HepG2 (cell line): ENCODE results near the gene KLKB1. TPM values are rescaled to one million over a fixed set of nuclear protein-coding genes. Genes with fewer than 3 reads are reported as not detected.

Source experiments
- DR1 ChIP-seq: sonication (generic); formaldehyde crosslinking; IDR thresholded peaks from 2 replicates; pipeline ENCODE4 v1.8.0; 2021; ENCODE audit warnings: mild to moderate bottlenecking, missing genetic modification reagents, inconsistent platforms
- GABPB1 ChIP-seq: IDR thresholded peaks from 2 replicates; pipeline ENCODE4 v1.6.1; 2016; ENCODE audit warnings: mild to moderate bottlenecking, missing genetic modification reagents, moderate library complexity, missing compliant biosample characterization
- IKZF5 ChIP-seq: IDR thresholded peaks from 2 replicates; pipeline ENCODE4 v1.6.1; 2018; ENCODE audit warnings: missing genetic modification reagents, mild to moderate bottlenecking, missing compliant biosample characterization
- IRF1 ChIP-seq: sonication (generic); formaldehyde crosslinking; IDR thresholded peaks from 2 replicates; pipeline ENCODE4 v1.4.0; 2020; ENCODE audit warnings: low read depth, mild to moderate bottlenecking, missing genetic modification reagents
- ISX ChIP-seq: sonication (generic); formaldehyde crosslinking; conservative IDR thresholded peaks from 2 replicates; pipeline ENCODE4 v1.5.0; 2020; ENCODE audit warnings: missing genetic modification reagents
- JUNB ChIP-seq: sonication (generic); formaldehyde crosslinking; IDR thresholded peaks from 2 replicates; pipeline ENCODE4 v1.8.0; 2022; ENCODE audit warnings: missing genetic modification reagents, mild to moderate bottlenecking, borderline replicate concordance
- KLF9 ChIP-seq: IDR thresholded peaks from 2 replicates; pipeline ENCODE4 v1.6.1; 2016; ENCODE audit warnings: low read depth
- KMT2A ChIP-seq: sonication (generic); formaldehyde crosslinking; IDR thresholded peaks from 2 replicates; pipeline ENCODE4 v1.4.0; 2020; ENCODE audit warnings: missing genetic modification reagents
- MLLT10 ChIP-seq: sonication (generic); formaldehyde crosslinking; IDR thresholded peaks from 2 replicates; pipeline ENCODE4 v1.4.0; 2020; ENCODE audit warnings: missing genetic modification reagents
- POLR2A ChIP-seq, 2 experiments: IDR thresholded peaks; 2 replicates each; pipeline ENCODE4 v1.6.1; 2011; ENCODE audit warnings: low read depth in 2 of 2, low read length in 2 of 2, mild to moderate bottlenecking in 1 of 2, moderate library complexity in 1 of 2; ENCODE audit not compliant: insufficient read depth in 1 of 2
- ZBTB14 ChIP-seq: sonication (generic); formaldehyde crosslinking; IDR thresholded peaks from 2 replicates; pipeline ENCODE4 v1.4.0; 2020; ENCODE audit warnings: missing genetic modification reagents
- ZNF407 ChIP-seq: sonication (generic); formaldehyde crosslinking; IDR thresholded peaks from one replicate; pipeline ENCODE4 v1.5.1; 2020; ENCODE audit warnings: mild to moderate bottlenecking, missing genetic modification reagents; ENCODE audit errors: not compliant biosample characterization
- ZNF687 ChIP-seq: sonication (generic); formaldehyde crosslinking; IDR thresholded peaks from 2 replicates; pipeline ENCODE4 v1.5.1; 2020; ENCODE audit warnings: mild to moderate bottlenecking, missing genetic modification reagents, moderate library complexity
- polyA plus RNA-seq, 8 experiments: library from polyadenylated mRNA; depleted of rRNA in 3 of 8; stranded (reverse) in 7 of 8; unstranded in 1 of 8; fragments of >200 nt; fragmentation: Illumina TruSeq in 4 of 8; extraction: Trizol in 4 of 8; gene quantifications; 2 replicates each; pipeline versions ENCODE4 v1.2.1 to v1.2.3, GENCODE V29; 2011 to 2016; ENCODE audit warnings: low read depth in 4 of 8, missing spikeins in 1 of 8, mixed read lengths in 1 of 8; ENCODE audit not compliant: insufficient read depth in 1 of 8
- total RNA-seq, 5 experiments: library from RNA; depleted of rRNA; stranded (reverse); fragments of >200 nt; fragmentation: Illumina TruSeq; extraction: Trizol; gene quantifications; 2 replicates each; pipeline ENCODE4 v1.2.3, GENCODE V29; 2016; ENCODE audit warnings: low read depth in 1 of 5

KLKB1 gene
- total and polyA plus RNA-seq, 2 of the 13 experiments (the other 11 are each of a cell fraction or from before 2014, with no cell fraction given), result 0.26 to 0.49 TPM

- TF ChIP-seq DR1 (CRISPR knock-in tag) (no peak), POLR2A (IDR thresholded peaks at IDR 0.05; ENCODE audit: insufficient read depth in 1 of 2, low read depth in 2 of 2, low read length in 2 of 2) (peak; percentile 43 to 59; a peak in 2 of 4 replicates), ZNF687 (peak; percentile 49), MLLT10 (CRISPR knock-in tag) (no peak), JUNB (CRISPR knock-in tag) (no peak), ZBTB14 (CRISPR knock-in tag) (no peak), KMT2A (CRISPR knock-in tag) (0 out of 2 replicates have a peak, but pooled peaks have one; percentile 37), KLF9 (CRISPR knock-in tag) (no peak), IKZF5 (CRISPR knock-in tag) (peak; percentile 60), GABPB1 (peak; percentile 33), IRF1 (CRISPR knock-in tag) (no peak), ISX (CRISPR knock-in tag) (no peak), ZNF407 (CRISPR knock-in tag) (no peak)
Observed at GRCh38 chr4:186266729-186267456, 39.6 kb downstream of the KLKB1 start (continued).
